Gastroesophageal sphincter (tissue), 3 donors: ENCODE measurements around the gene XYLB.

Experiments used
- EP300 ChIP-seq: sonication (generic); formaldehyde crosslinking; IDR thresholded peaks from one replicate; pipeline ENCODE4 v1.6.1; 2017; ENCODE audit warnings: antibody characterized with exemption, mild to moderate bottlenecking
- POLR2A ChIP-seq, 2 donors: fragments of 450-650 bp; IDR thresholded peaks; one replicate each; pipeline ENCODE4 v1.6.1; 2017; ENCODE audit warnings: antibody characterized with exemption in 2 of 2, mild to moderate bottlenecking in 2 of 2, moderate library complexity in 1 of 2
- POLR2AphosphoS5 ChIP-seq: sonication (generic); formaldehyde crosslinking; IDR thresholded peaks from one replicate; pipeline ENCODE4 v1.6.1; 2017; ENCODE audit warnings: antibody characterized with exemption
- TF ChIP-seq, protein P1 (sequence below), 4 experiments: fragments of 200-600 bp in 2 of 4; fragments of 450-650 bp in 2 of 4; sonication (generic) in 1 of 4; IDR thresholded peaks; one replicate each; pipeline ENCODE4 v1.5.1; 2017 to 2019; ENCODE audit warnings: antibody characterized with exemption in 4 of 4, mild to moderate bottlenecking in 2 of 4, moderate library complexity in 2 of 4

DNA sequence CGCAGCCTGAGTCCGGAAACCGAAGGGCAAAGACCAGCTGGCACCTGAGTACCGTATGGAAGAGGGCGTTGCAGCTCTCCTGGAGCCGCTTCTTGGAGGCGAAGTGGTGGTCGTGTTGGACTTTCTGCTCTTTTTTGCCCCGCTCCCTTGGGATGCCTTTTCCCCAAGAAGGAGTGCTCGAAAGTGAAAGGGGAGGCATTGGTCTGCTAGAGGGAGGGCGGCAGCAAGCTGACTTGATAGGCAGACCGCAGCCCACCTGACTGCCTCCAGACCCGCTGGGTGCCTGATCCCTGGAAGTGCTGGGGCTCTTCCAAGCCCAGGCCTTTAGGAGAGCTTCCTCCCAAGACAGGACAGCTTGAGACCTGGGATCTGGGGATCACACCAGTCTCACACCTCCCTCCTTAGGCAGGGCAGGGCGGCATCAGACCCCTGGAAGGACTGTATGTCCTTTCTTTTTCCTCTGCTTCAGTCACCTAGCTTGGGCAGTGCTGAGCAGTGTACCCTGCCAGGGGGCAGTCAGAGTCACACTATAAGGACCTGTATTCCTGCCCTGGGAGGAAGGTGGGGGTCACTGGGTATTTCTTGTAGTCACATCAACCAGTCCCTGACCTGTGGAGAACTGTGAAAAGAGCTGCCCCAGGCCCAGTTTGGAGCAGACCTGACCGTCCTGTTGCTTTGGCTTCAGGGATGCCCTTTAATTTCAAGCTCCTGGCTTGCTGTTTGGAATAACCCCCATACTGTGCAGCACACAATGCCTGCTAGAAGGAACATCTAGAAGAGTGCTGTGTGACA lies 109.2 kb downstream of the XYLB start:
- TF ChIP-seq POLR2AphosphoS5 (no peak), POLR2A (IDR thresholded peaks at IDR 0.05) (no peak), EP300 (no peak)
- TF ChIP-seq, protein P1, sequence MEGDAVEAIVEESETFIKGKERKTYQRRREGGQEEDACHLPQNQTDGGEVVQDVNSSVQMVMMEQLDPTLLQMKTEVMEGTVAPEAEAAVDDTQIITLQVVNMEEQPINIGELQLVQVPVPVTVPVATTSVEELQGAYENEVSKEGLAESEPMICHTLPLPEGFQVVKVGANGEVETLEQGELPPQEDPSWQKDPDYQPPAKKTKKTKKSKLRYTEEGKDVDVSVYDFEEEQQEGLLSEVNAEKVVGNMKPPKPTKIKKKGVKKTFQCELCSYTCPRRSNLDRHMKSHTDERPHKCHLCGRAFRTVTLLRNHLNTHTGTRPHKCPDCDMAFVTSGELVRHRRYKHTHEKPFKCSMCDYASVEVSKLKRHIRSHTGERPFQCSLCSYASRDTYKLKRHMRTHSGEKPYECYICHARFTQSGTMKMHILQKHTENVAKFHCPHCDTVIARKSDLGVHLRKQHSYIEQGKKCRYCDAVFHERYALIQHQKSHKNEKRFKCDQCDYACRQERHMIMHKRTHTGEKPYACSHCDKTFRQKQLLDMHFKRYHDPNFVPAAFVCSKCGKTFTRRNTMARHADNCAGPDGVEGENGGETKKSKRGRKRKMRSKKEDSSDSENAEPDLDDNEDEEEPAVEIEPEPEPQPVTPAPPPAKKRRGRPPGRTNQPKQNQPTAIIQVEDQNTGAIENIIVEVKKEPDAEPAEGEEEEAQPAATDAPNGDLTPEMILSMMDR (IDR thresholded peaks at IDR 0.05): no peak
